Measurements from ENCODE around the gene MYL1. TPM values are rescaled to one million over a fixed set of nuclear protein-coding genes. Genes with fewer than 3 reads are reported as not detected.

Gene MYL1
- total and polyA plus RNA-seq, 2 donors: 202 TPM; not detected in 1

GRCh38 chr2:210252699-210253606 lies 62.0 kb downstream of the MYL1 start:
- DNase-seq (ENCODE audit: extremely low spot score): no peak
- WGBS: 54% methylated on average over 7 of the region's 7 CpGs
- H3K27ac ChIP-seq (ENCODE audit: low read depth): no peak overlapping the region
- H3K4me3 ChIP-seq (ENCODE audit: low read depth, low read length): no peak overlapping the region
- no peaks in the 10 kb centered on the region for H3K4me1 ChIP-seq (ENCODE audit: insufficient read depth)
- H3K36me3 ChIP-seq (ENCODE audit: insufficient read depth): no peaks in the 10 kb centered on the region

DNA sequence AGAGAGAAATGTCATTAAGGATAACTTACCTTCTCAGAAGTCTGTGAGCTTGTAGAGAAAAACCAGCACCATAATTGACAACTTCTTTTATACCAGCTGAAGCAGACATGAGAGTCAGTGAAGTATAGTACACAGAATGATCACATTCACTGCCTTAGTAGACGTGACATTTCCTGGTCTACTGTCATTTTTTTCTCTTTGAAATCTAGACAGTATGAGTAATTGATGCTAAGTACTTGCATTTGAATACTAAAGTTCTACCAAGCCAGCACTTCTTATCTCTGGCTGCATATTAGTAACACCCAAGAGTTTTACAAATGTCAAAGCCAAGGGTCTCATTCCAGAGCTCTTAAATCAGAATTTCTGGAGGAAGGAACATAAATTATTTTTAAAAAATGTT lies 64.4 kb downstream of the MYL1 start:
- no peak overlapping the region for H3K4me3 ChIP-seq (ENCODE audit: low read depth, low read length)
- WGBS: 17% methylated on average over 1 of the region's 1 CpG
- no peaks in the 10 kb centered on the region for H3K4me1 ChIP-seq (ENCODE audit: insufficient read depth)
- no peak for DNase-seq (ENCODE audit: extremely low spot score)
- no peak overlapping the region for H3K27ac ChIP-seq (ENCODE audit: low read depth)
- H3K36me3 ChIP-seq (ENCODE audit: insufficient read depth): no peaks in the 10 kb centered on the region

Small RNA genes within 50 kb of the gene (small RNA-seq; reads per million reads assigned to genes)
- not detected for gene RF00019

Other genes with a start within 250 kb of the MYL1 start
- gene KANSL1L, start 143.8 kb downstream of the MYL1 start, total RNA-seq: 92.5 TPM
- gene KANSL1L, start 143.8 kb downstream of the MYL1 start, polyA plus RNA-seq: 13.3 TPM
- gene ACADL, start 89.7 kb downstream of the MYL1 start, total RNA-seq: 4.9 TPM
- gene ACADL, start 89.7 kb downstream of the MYL1 start, polyA plus RNA-seq: 0.22 TPM
- gene LANCL1, start 161.6 kb upstream of the MYL1 start, total RNA-seq: 57.7 TPM
- 32.8 TPM for gene LANCL1, start 161.6 kb upstream of the MYL1 start, polyA plus RNA-seq
- gene CPS1, start 241.4 kb upstream of the MYL1 start, total RNA-seq: 1.3 TPM
- gene CPS1, start 241.4 kb upstream of the MYL1 start, polyA plus RNA-seq: 0.98 TPM

Measured in urinary bladder (tissue), 4 donors.